NCI-H226 (cell line): ENCODE results near the gene S100PBP.

Experiments used
- DNase-seq: peaks from one replicate; pipeline ENCODE4 v3.0.0-alpha.2; 2015

Gene S100PBP

DNA sequence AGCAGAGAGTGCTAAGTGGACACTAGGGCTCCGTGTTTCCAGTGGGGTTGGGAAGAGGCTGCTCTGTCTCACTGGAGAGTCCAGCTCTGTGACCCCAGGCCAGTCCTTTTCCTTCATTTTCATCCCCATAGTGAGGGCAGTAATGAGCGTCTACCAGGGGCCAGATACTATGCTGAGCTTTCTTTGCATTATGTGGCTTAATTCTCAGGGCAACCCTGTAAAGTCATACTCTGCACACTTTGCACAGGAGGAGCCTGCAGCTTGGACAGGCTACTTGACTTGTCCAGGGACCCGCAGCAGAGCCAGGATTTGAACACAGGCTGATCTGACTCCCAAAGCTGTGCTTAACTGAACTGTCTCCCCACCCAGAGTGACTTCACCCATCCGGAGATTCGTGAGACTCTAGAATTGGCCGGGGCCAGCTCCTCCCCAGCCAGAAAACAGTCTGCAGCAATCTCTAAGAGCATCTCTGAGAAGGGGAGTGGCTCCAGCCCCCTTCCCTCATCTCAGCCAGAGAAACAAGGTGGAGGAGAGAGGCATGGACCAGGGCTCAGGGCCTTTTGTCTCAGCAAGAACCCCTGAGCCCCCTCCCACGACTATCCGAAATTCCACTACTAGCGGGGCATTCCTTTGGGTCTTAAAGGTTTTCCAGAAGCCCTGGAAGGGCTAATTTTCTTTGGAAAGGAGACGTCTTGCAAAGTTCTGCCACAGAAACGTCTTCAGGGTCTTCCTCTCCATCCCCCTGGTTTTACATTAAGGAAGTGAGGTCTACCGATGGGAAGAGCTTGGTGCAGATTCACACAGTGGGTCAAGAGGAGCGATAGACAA lies 54.1 kb downstream of the S100PBP start:
- DNase-seq, result no peak

- no peak for DNase-seq
Measured at GRCh38 chr1:32872192-32872460, 54.7 kb downstream of the S100PBP start.

DNA sequence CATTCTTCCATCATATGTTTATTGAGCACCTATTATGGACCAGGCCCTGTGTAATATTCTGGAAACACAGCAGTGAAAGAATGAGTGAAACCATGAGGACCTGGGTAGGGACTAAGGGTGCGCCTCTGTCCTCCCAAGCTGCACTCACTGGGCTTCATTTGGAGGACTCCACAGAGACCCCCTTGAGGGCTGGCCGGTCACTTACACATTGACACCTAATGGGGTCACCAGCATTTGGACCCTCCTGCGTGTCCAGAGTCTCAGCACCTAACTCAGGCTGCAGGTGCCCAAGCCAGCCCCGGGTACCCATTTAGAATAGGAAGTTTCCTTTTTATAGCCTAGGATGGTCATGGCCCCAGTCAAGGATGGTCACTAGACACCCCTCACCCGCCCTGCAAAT lies 56.0 kb downstream of the S100PBP start:
- DNase-seq, result no peak

DNA sequence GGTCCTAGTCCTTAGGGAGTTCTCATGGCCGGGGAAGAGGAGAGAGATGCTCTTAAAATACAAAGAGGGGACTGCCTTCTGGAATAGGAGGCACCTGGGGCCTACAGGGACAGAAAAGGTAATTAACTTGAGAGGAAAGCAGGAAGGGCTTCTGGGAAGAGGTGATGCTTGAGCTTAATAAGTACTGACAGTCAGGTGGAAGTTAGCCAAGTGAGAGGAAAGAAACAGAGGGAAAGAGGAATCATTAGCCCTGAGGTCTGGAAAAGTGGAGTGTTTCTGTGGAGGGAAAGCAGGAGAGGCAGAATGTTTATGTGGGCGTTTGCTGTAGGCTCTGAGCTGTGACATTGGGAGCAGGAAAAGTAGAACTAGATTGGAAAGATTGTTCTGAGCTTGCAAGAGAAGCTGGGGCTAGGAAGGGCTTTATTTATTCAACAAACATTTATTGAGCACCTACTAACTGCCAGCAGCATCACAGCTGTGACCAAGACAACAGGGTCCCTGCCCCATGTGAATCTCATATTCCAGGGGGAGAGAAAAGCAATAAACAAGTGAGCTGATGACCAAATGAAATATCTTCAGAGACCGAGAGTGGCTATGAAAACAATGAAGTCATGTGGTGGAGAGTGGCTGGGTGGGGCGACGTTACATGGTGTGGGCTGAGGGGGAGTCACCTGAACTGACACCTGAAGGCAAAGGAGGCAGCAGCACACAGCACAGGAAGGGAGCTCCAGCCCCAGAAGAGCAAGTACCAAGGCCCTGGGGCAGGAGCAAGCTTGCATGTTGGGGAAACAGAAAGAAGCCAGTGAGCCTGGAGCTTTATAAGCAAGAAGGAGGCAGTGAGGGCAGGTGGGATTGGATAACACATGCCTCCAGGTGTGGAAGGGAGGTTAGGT lies 57.7 kb downstream of the S100PBP start:
- DNase-seq, result no peak

GRCh38 chr1:32876341-32877210 lies 59.1 kb downstream of the S100PBP start:
- no peak for DNase-seq

DNA sequence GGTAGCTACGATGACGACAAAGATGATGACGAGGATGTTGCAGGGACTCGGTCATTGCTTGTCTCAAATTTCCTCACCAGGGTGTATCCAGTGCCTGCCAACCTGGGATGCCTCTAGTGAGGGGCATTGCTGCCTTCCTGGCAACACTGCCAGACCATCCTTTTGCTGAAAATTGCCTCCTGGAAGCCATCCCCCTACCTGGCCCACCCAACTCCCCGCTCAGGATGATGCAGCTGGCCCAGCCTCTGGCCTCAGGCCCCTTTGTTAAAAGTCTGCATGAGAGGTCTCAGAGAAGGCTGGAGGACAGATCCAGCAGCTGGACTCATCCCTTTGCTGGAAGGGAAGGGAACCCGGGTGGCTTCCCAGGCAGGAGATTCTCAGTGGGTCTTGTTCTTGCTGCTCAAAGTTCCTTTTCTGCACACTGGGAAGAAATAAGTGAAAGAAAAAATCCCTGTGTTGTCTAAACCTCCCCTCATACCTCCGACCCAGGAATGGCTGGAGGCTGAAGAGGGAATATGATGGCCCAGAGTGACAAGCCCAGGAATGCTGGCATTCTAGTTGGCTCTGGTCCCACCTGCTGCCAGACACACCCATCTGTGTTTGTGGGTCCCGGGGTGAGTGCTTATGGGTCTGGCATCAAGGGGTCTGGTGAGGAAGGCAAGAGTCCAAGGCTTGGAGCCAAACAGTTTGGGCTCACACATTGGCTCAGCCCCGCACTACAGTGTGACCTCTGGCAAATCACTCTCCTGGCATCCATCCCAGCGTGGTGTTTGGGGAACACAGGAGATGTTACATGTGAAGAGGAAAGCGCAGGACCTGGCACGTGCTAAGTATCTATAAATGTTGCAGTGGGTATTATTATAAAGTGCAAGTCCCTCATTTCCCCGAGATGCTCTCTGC lies 60.0 kb downstream of the S100PBP start:
- DNase-seq, result no peak

- peak; percentile 58 for DNase-seq
Measured at GRCh38 chr1:32878183-32878582, 60.7 kb downstream of the S100PBP start.

DNA sequence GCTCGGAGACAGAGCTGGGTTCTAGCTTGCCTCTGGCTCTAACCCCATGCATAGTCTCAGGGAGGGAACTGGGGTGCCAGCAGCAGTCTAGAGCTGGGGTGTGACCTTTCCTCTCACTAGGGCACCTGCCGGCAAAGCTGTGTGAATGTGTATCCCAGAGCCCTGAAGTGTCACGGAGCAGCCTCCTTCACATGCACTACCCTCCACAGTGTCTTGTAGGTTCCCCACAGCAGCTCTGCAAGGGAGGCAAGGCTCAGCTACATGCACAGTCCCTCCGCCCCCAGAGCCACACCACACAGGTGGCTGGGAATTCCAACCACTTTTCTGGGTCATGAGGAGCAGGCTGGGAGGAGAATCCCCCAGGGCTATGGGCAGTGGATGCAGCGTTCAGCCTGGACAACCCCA lies 61.2 kb downstream of the S100PBP start:
- no peak for DNase-seq

- DNase-seq, result no peak
Measured at GRCh38 chr1:32881291-32881690, 63.8 kb downstream of the S100PBP start.

- DNase-seq, result no peak
Measured at GRCh38 chr1:32881871-32882850, 64.7 kb downstream of the S100PBP start.

- no peak for DNase-seq
Measured at GRCh38 chr1:32883338-32884031, 66.0 kb downstream of the S100PBP start.

GRCh38 chr1:32884032-32884372 lies 66.5 kb downstream of the S100PBP start:
- no peak for DNase-seq

- no peak for DNase-seq
Measured at GRCh38 chr1:32884726-32885125, 67.3 kb downstream of the S100PBP start.

DNA sequence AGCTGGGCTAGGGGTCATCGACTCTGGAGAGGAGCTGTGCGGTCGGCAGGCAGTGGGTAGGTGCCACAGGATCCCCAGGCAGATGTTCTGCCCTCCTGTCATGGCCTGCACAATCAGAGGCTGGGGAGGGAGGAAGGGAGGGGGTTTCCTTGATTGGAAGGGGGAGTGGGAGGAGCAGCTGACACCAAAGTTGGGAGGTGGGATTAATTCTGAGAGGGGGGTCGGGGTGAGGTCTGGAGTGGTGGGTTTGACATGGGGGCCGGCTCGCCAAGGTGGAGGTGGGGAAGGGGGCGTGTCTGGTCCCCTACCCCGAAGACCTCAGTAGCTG lies 68.2 kb downstream of the S100PBP start:
- DNase-seq, result no peak

- DNase-seq, result peak; percentile 52
Measured at GRCh38 chr1:32886004-32886827, 68.8 kb downstream of the S100PBP start, which contains the start of gene HPCA. TSS of gene HPCA (plus strand) at chr1:32886491. CDS start at chr1:32888899, 2,408 bp downstream.

DNA sequence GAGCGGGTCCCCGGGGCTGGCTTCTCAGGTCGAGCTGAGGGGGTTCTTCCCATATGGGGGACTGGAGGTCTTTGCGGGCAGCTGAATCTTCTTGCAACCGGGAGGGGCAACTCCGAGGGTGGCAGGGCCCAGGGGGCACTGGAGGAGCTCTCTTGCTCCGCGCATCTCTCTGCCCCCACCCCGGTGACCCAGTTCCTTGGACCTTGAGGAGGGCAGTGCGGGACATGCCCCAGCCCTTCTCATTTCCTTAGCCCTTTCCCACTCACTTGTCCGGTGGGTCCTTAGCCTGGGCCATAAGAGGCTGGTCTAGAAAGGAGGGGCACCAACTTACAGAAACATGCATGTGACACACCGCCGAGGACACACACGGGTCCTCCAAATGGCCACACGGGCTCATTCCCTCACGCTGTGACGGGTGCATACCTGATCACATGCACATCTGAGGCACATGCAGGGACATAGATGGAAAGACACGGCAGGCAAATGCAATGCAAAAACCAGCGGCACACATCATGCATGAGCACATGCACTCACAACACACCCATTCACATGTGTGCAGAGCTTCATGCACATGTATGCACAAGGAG lies 69.5 kb downstream of the S100PBP start:
- DNase-seq, result no peak

GRCh38 chr1:32887623-32888022 lies 70.2 kb downstream of the S100PBP start:
- no peak for DNase-seq

DNA sequence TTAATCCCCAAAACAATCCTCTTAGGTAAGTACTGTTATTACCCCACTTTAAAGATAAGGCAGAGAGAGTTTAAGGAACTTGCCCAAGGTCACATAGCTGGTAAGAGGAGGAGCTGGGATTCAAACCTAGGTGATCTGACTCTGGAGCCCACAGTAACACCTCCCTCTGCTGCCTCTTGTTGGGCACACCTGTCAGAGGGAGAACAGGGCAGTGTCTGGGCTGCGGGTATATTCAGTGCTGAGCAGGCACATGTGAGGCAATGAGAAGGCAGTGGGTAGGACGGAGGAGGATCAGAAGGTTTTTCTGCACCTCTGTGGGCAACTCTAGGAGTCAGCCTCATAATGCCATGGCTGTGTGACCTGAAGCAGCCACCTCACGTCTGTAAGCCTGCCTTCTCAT lies 70.7 kb downstream of the S100PBP start:
- no peak for DNase-seq
